ENCODE data around the gene TMEM187. TPM values are rescaled to one million over a fixed set of nuclear protein-coding genes. Genes with fewer than 3 reads are reported as not detected.

Gene TMEM187
- total RNA-seq, 1 donor from 2014 or later: 6.7 TPM

GRCh38 chrX:154030266-154030665 is 57.7 kb downstream of the TMEM187 start:
- H3K4me3 Mint-ChIP-seq (ENCODE audit: unreplicated experiment): no peak overlapping the region
- H3K27ac Mint-ChIP-seq (ENCODE audit: unreplicated experiment): no peak overlapping the region
- H3K9me3 Mint-ChIP-seq (ENCODE audit: unreplicated experiment): peaks cover 3% of the 10 kb centered on the region
- peaks cover 27% of the 10 kb centered on the region for H3K4me1 Mint-ChIP-seq (ENCODE audit: low read depth, unreplicated experiment)
- H3K36me3 Mint-ChIP-seq (ENCODE audit: unreplicated experiment): no peaks in the 10 kb centered on the region
- TF ChIP-seq CTCF (IDR thresholded peaks at IDR 0.05; ENCODE audit: partially characterized antibody, unreplicated experiment): no peak
- no peak for DNase-seq
- peaks cover 5% of the 10 kb centered on the region for H3K27me3 Mint-ChIP-seq (ENCODE audit: unreplicated experiment)

- no peak for DNase-seq
- H3K4me1 Mint-ChIP-seq (ENCODE audit: low read depth, unreplicated experiment): peaks cover 24% of the 10 kb centered on the region
- peaks cover 5% of the 10 kb centered on the region for H3K27me3 Mint-ChIP-seq (ENCODE audit: unreplicated experiment)
- H3K4me3 Mint-ChIP-seq (ENCODE audit: unreplicated experiment): no peak overlapping the region
- no peaks in the 10 kb centered on the region for H3K36me3 Mint-ChIP-seq (ENCODE audit: unreplicated experiment)
- TF ChIP-seq CTCF (IDR thresholded peaks at IDR 0.05; ENCODE audit: partially characterized antibody, unreplicated experiment): no peak
- peaks cover 2% of the 10 kb centered on the region for H3K9me3 Mint-ChIP-seq (ENCODE audit: unreplicated experiment)
- H3K27ac Mint-ChIP-seq (ENCODE audit: unreplicated experiment): no peak overlapping the region
Observed at GRCh38 chrX:154030715-154031305, 58.3 kb downstream of the TMEM187 start.

- Mint-ChIP-seq H3K4me1 (ENCODE audit: low read depth, unreplicated experiment) (peaks cover 26% of the 10 kb centered on the region), H3K4me3 (ENCODE audit: unreplicated experiment) (no peak overlapping the region), H3K36me3 (ENCODE audit: unreplicated experiment) (no peaks in the 10 kb centered on the region), H3K27ac (ENCODE audit: unreplicated experiment) (no peak overlapping the region), H3K27me3 (ENCODE audit: unreplicated experiment) (peaks cover 5% of the 10 kb centered on the region), H3K9me3 (ENCODE audit: unreplicated experiment) (peaks cover 2% of the 10 kb centered on the region)
- DNase-seq: no peak
- TF ChIP-seq CTCF (IDR thresholded peaks at IDR 0.05; ENCODE audit: partially characterized antibody, unreplicated experiment): no peak
Observed at GRCh38 chrX:154032160-154032559, 59.6 kb downstream of the TMEM187 start.

- Mint-ChIP-seq H3K36me3 (ENCODE audit: unreplicated experiment) (no peaks in the 10 kb centered on the region), H3K27me3 (ENCODE audit: unreplicated experiment) (peaks cover 5% of the 10 kb centered on the region), H3K4me1 (ENCODE audit: low read depth, unreplicated experiment) (peaks cover 23% of the 10 kb centered on the region), H3K4me3 (ENCODE audit: unreplicated experiment) (no peak overlapping the region), H3K9me3 (ENCODE audit: unreplicated experiment) (peaks cover 2% of the 10 kb centered on the region), H3K27ac (ENCODE audit: unreplicated experiment) (no peak overlapping the region)
- TF ChIP-seq CTCF (IDR thresholded peaks at IDR 0.05; ENCODE audit: partially characterized antibody, unreplicated experiment): no peak
- DNase-seq: no peak
Observed at GRCh38 chrX:154032653-154033052, 60.1 kb downstream of the TMEM187 start.

Small RNAs within 50 kb of the gene (microRNA-seq; reads per million reads assigned to microRNA genes)
- gene MIR3202-1 (ENCODE audit: unreplicated experiment) (not detected), gene MIR3202-2 (ENCODE audit: unreplicated experiment) (not detected), gene MIR718 (ENCODE audit: unreplicated experiment) (0.96 reads per million)

Other genes starting within 250 kb of the TMEM187 start
- 155 TPM for gene BCAP31, start 248.4 kb upstream of the TMEM187 start, total RNA-seq (ENCODE audit: unreplicated experiment)
- gene ABCD1, start 247.9 kb upstream of the TMEM187 start, total RNA-seq (ENCODE audit: unreplicated experiment): 13.5 TPM
- 5.8 TPM for gene PLXNB3, start 208.5 kb upstream of the TMEM187 start, total RNA-seq (ENCODE audit: unreplicated experiment)
- not detected for gene SRPK3, start 191.7 kb upstream of the TMEM187 start, total RNA-seq (ENCODE audit: unreplicated experiment)
- gene IDH3G, start 178.4 kb upstream of the TMEM187 start, total RNA-seq (ENCODE audit: unreplicated experiment): 56.7 TPM
- gene SSR4, start 178.1 kb upstream of the TMEM187 start, total RNA-seq (ENCODE audit: unreplicated experiment): 277 TPM
- gene PDZD4, start 142.2 kb upstream of the TMEM187 start, total RNA-seq (ENCODE audit: unreplicated experiment): 41.8 TPM
- 925 TPM for gene L1CAM, start 86.6 kb upstream of the TMEM187 start, total RNA-seq (ENCODE audit: unreplicated experiment)
- gene AVPR2, start 68.1 kb upstream of the TMEM187 start, total RNA-seq (ENCODE audit: unreplicated experiment): not detected
- 33.5 TPM for gene ARHGAP4, start 46.5 kb upstream of the TMEM187 start, total RNA-seq (ENCODE audit: unreplicated experiment)
- 129 TPM for gene NAA10, start 37.7 kb upstream of the TMEM187 start, total RNA-seq (ENCODE audit: unreplicated experiment)
- gene RENBP, start 28.1 kb upstream of the TMEM187 start, total RNA-seq (ENCODE audit: unreplicated experiment): 16.1 TPM
- gene HCFC1, start 936 bp upstream of the TMEM187 start, total RNA-seq (ENCODE audit: unreplicated experiment): 84.0 TPM
- gene IRAK1, start 47.1 kb downstream of the TMEM187 start, total RNA-seq (ENCODE audit: unreplicated experiment): 60.3 TPM
- gene MECP2, start 125.0 kb downstream of the TMEM187 start, total RNA-seq (ENCODE audit: unreplicated experiment): 60.0 TPM
- 2.6 TPM for gene OPN1LW, start 171.5 kb downstream of the TMEM187 start, total RNA-seq (ENCODE audit: unreplicated experiment)
- 1.2 TPM for gene OPN1MW, start 209.8 kb downstream of the TMEM187 start, total RNA-seq (ENCODE audit: unreplicated experiment)
- gene OPN1MW2, start 247.0 kb downstream of the TMEM187 start, total RNA-seq (ENCODE audit: unreplicated experiment): not detected

Measured in glutamatergic neuron (in vitro differentiated cells).